OCI-LY1 (cell line): ENCODE data around the gene FBXO30.

Source experiments
- H2AFZ ChIP-seq: fragments of 200-600 bp; sonication (generic), shearing (Covaris generic); 2 replicates; pipeline ENCODE4 v1.6.0; 2014; ENCODE audit warnings: antibody characterized with exemption, mild to moderate bottlenecking, low read length
- H3F3A ChIP-seq: fragments of 200-600 bp; sonication (generic), shearing (Covaris generic); 2 replicates; pipeline ENCODE4 v1.6.0; 2014; ENCODE audit warnings: mild to moderate bottlenecking, antibody characterized with exemption, low read length, moderate library complexity; ENCODE audit not compliant: insufficient read depth
- H3K27ac ChIP-seq: fragments of 200-600 bp; sonication (generic); 2 replicates; pipeline ENCODE4 v1.5.1; 2014; ENCODE audit warnings: low read length, mixed run types, mild to moderate bottlenecking, low read depth; ENCODE audit not compliant: poor library complexity, severe bottlenecking
- H3K27me3 ChIP-seq: fragments of 200-600 bp; sonication (generic); 2 replicates; pipeline ENCODE4 v1.6.0; 2014; ENCODE audit warnings: antibody characterized with exemption, mild to moderate bottlenecking, low read length, moderate library complexity; ENCODE audit not compliant: insufficient read depth
- H3K36me3 ChIP-seq: fragments of 200-600 bp; sonication (generic); 2 replicates; pipeline ENCODE4 v1.6.1; 2014; ENCODE audit warnings: mild to moderate bottlenecking, antibody characterized with exemption, low read length, moderate library complexity, mixed read lengths; ENCODE audit not compliant: insufficient read depth
- H3K4me1 ChIP-seq: fragments of 200-600 bp; sonication (generic); 2 replicates; pipeline ENCODE4 v1.5.1; 2014; ENCODE audit warnings: mild to moderate bottlenecking, low read length, moderate library complexity; ENCODE audit not compliant: insufficient read depth, severe bottlenecking
- H3K4me2 ChIP-seq: fragments of 200-600 bp; sonication (generic), shearing (Covaris generic); 2 replicates; pipeline ENCODE4 v1.6.1; 2014; ENCODE audit warnings: low read length
- H3K4me3 ChIP-seq: fragments of 200-600 bp; sonication (generic); 2 replicates; pipeline ENCODE4 v1.5.1; 2014; ENCODE audit warnings: low read length, low read depth, mild to moderate bottlenecking, mixed read lengths; ENCODE audit not compliant: poor library complexity, severe bottlenecking
- H3K79me2 ChIP-seq: fragments of 200-600 bp; shearing (Covaris generic); 2 replicates; pipeline ENCODE4 v1.6.1; 2016; ENCODE audit warnings: mixed run types, low read length, mixed read lengths; ENCODE audit not compliant: insufficient read depth
- H3K9ac ChIP-seq: fragments of 200-600 bp; sonication (generic), shearing (Covaris generic); 2 replicates; pipeline ENCODE4 v1.6.1; 2014; ENCODE audit warnings: mild to moderate bottlenecking, low read length, mixed read lengths
- H3K9me2 ChIP-seq: fragments of 200-600 bp; sonication (generic), shearing (Covaris generic); 2 replicates; pipeline ENCODE4 v1.6.1; 2014; ENCODE audit warnings: low read depth, mild to moderate bottlenecking, low read length, mixed read lengths
- H3K9me3 ChIP-seq: fragments of 200-600 bp; shearing (Covaris generic); 2 replicates; pipeline ENCODE4 v1.6.1; 2014; ENCODE audit warnings: low read length, mixed read lengths
- H4K20me1 ChIP-seq: fragments of 200-600 bp; sonication (generic), shearing (Covaris generic); 2 replicates; pipeline ENCODE4 v1.6.0; 2016; ENCODE audit warnings: mild to moderate bottlenecking, low read length; ENCODE audit not compliant: insufficient read depth
- CTCF ChIP-seq: fragments of 200-600 bp; sonication (generic), shearing (Covaris generic); IDR thresholded peaks from 2 replicates; pipeline ENCODE4 v1.5.1; 2017; ENCODE audit warnings: mild to moderate bottlenecking, antibody characterized with exemption, low read length, moderate library complexity, mixed read lengths
- EZH2 ChIP-seq: fragments of 200-600 bp; sonication (generic), shearing (Covaris generic); IDR thresholded peaks from 2 replicates; pipeline ENCODE4 v1.8.0; 2017; ENCODE audit warnings: borderline replicate concordance, mixed run types, mild to moderate bottlenecking, antibody characterized with exemption, low read length, moderate library complexity, mixed read lengths

The FBXO30 gene

GRCh38 chr6:145822456-145822855 is 7.9 kb upstream of the FBXO30 start:
- Histone ChIP-seq H2AFZ (no peak overlapping the region), H3K9me2 (no peaks in the 10 kb centered on the region), H3K9ac (no peak overlapping the region), H3K79me2 (no peaks in the 10 kb centered on the region), H3K4me2 (no peak overlapping the region), H3F3A (no peaks in the 10 kb centered on the region), H3K36me3 (no peaks in the 10 kb centered on the region), H3K27ac (no peak overlapping the region), H4K20me1 (no peaks in the 10 kb centered on the region), H3K27me3 (no peaks in the 10 kb centered on the region), H3K4me3 (no peak overlapping the region), H3K4me1 (peaks cover 3% of the 10 kb centered on the region), H3K9me3 (no peaks in the 10 kb centered on the region)
- TF ChIP-seq EZH2 (no peak), CTCF (no peak)

GRCh38 chr6:145819994-145820393 is 5.4 kb upstream of the FBXO30 start:
- Histone ChIP-seq H3K27me3 (no peaks in the 10 kb centered on the region), H2AFZ (no peak overlapping the region), H3K9me3 (no peaks in the 10 kb centered on the region), H3K9me2 (no peaks in the 10 kb centered on the region), H3K4me2 (no peak overlapping the region), H3K4me1 (peaks cover 16% of the 10 kb centered on the region), H3K4me3 (no peak overlapping the region), H3F3A (no peaks in the 10 kb centered on the region), H3K79me2 (no peaks in the 10 kb centered on the region), H3K9ac (no peak overlapping the region), H3K36me3 (no peaks in the 10 kb centered on the region), H4K20me1 (no peaks in the 10 kb centered on the region), H3K27ac (no peak overlapping the region)
- TF ChIP-seq CTCF (no peak), EZH2 (no peak)

- no peak overlapping the region for H3K9ac ChIP-seq
- no peak overlapping the region for H3K27ac ChIP-seq
- H3K79me2 ChIP-seq: peaks cover 1% of the 10 kb centered on the region
- H3K27me3 ChIP-seq: no peaks in the 10 kb centered on the region
- peaks cover 16% of the 10 kb centered on the region for H3K4me1 ChIP-seq
- no peaks in the 10 kb centered on the region for H3K36me3 ChIP-seq
- no peak overlapping the region for H2AFZ ChIP-seq
- no peak overlapping the region for H3K4me3 ChIP-seq
- no peaks in the 10 kb centered on the region for H3K9me3 ChIP-seq
- no peak for TF ChIP-seq CTCF
- no peak for TF ChIP-seq EZH2
- H3K9me2 ChIP-seq: no peaks in the 10 kb centered on the region
- no peaks in the 10 kb centered on the region for H3F3A ChIP-seq
- no peaks in the 10 kb centered on the region for H4K20me1 ChIP-seq
- H3K4me2 ChIP-seq: no peak overlapping the region
These were observed 4.2 kb upstream of the FBXO30 start for GRCh38 chr6:145818796-145819195.
